HCT116 (cell line): ENCODE data around the gene PLD5. TPM values are rescaled to one million over a fixed set of nuclear protein-coding genes. Genes with fewer than 3 reads are reported as not detected.

Experiments used
- ATAC-seq: fragments of 200-7000 bp; cut with Tn5 transposase; 2 replicates; pipeline ENCODE4 v1.9.1; 2020; ENCODE audit warnings: mild to moderate bottlenecking, moderate library complexity
- BruUV-seq: library from RNA; stranded (reverse); fragments of 400-500 nt; replicated peaks from 2 replicates; lab custom pipeline; 2021; lab: Mats Ljungman, UMichigan
- CTCF ChIA-PET: fragments of 300-600 bp; sonication (Branson Sonifier 250); formaldehyde crosslinking; loops from one replicate; lab custom pipeline; 2021; ENCODE audit warnings: antibody characterized with exemption; lab: Charles Lee
- POLR2A ChIA-PET: fragments of 300-600, 350-600 bp; sonication (Branson Sonifier 250); formaldehyde crosslinking; loops from one replicate; lab custom pipeline; 2021; ENCODE audit warnings: antibody characterized with exemption; lab: Charles Lee
- RAD21 ChIA-PET, 2 experiments: fragments of 300-600 bp; sonication (Branson Sonifier 250); formaldehyde crosslinking; loops; one replicate each; lab custom pipeline; 2023; ENCODE audit warnings: low total read pairs in 2 of 2; ENCODE audit not compliant: uncharacterized antibody in 2 of 2, unreplicated experiment in 2 of 2, low non-redundant PET in 1 of 2; lab: Charles Lee
- DNase-seq: peaks from one replicate; pipeline ENCODE4 v3.0.0-alpha.2; 2010; ENCODE audit warnings: low read depth, low spot score
- H2AFZ ChIP-seq: fragments of 200-600 bp; shearing (Covaris generic), sonication (generic); 2 replicates; pipeline ENCODE4 v1.6.1; 2017; ENCODE audit warnings: low read depth, mixed run types, mixed read lengths, antibody characterized with exemption, low read length; ENCODE audit not compliant: poor library complexity, severe bottlenecking
- H3K27ac ChIP-seq: 2 replicates; pipeline ENCODE4 v1.5.1; 2012; ENCODE audit warnings: low read depth, low read length
- H3K27me3 ChIP-seq: fragments of 200-600 bp; sonication (generic); 2 replicates; pipeline ENCODE4 v1.6.1; 2016; ENCODE audit warnings: mixed run types, low read length, mixed read lengths; ENCODE audit not compliant: insufficient read depth
- H3K36me3 ChIP-seq, 2 experiments: fragments of 200-500 bp in 1 of 2; fragments of 200-600 bp in 1 of 2; sonication (Bioruptor generic) in 1 of 2; sonication (generic) in 1 of 2; 2 replicates each; pipeline versions ENCODE4 v1.5.1 to v1.6.1; 2014 to 2016; ENCODE audit warnings: low read length in 2 of 2, inconsistent platforms in 1 of 2, mixed read lengths in 1 of 2, mixed run types in 1 of 2; ENCODE audit not compliant: insufficient read depth in 2 of 2, control insufficient read depth in 1 of 2
- H3K4me1 ChIP-seq, 2 experiments: fragments of 200-600 bp in 1 of 2; sonication (generic) in 1 of 2; 2 replicates each; pipeline versions ENCODE4 v1.5.1 to v1.6.1; 2012 to 2017; ENCODE audit warnings: low read length in 2 of 2, inconsistent platforms in 1 of 2, mild to moderate bottlenecking in 1 of 2, mixed read lengths in 1 of 2, mixed run types in 1 of 2, moderate library complexity in 1 of 2; ENCODE audit not compliant: insufficient read depth in 2 of 2, control insufficient read depth in 1 of 2
- H3K4me2 ChIP-seq: fragments of 200-600 bp; sonication (generic); 2 replicates; pipeline ENCODE4 v1.6.1; 2017; ENCODE audit warnings: mixed run types, low read length, mixed read lengths
- H3K4me3 ChIP-seq, 2 experiments: fragments of 200-600 bp in 1 of 2; sonication (generic) in 1 of 2; replicated peaks in 1 of 2; 2 replicates each; pipeline ENCODE4 v1.5.1; 2011 to 2016; ENCODE audit warnings: low read length in 2 of 2, control low read depth in 1 of 2, low read depth in 1 of 2, mild to moderate bottlenecking in 1 of 2, mixed read lengths in 1 of 2, mixed run types in 1 of 2
- H3K79me2 ChIP-seq: fragments of 200-600 bp; sonication (generic); 2 replicates; pipeline ENCODE4 v1.6.1; 2017; ENCODE audit warnings: mild to moderate bottlenecking, mixed run types, low read length, moderate library complexity, mixed read lengths; ENCODE audit not compliant: insufficient read depth
- H3K9ac ChIP-seq: fragments of 200-600 bp; sonication (generic); 2 replicates; pipeline ENCODE4 v1.6.1; 2016; ENCODE audit warnings: low read length, mixed read lengths
- H3K9me2 ChIP-seq: fragments of 200-600 bp; sonication (generic), shearing (Covaris generic); 2 replicates; pipeline ENCODE4 v1.6.1; 2017; ENCODE audit warnings: mixed run types, mild to moderate bottlenecking, moderate library complexity; ENCODE audit not compliant: insufficient read depth
- H3K9me3 ChIP-seq, 2 experiments: fragments of 200-500 bp in 1 of 2; fragments of 200-600 bp in 1 of 2; sonication (Bioruptor generic) in 1 of 2; sonication (generic) in 1 of 2; 2 replicates each; pipeline ENCODE4 v1.6.1; 2014 to 2017; ENCODE audit warnings: low read length in 2 of 2, mixed read lengths in 2 of 2, inconsistent platforms in 1 of 2, low read depth in 1 of 2, mild to moderate bottlenecking in 1 of 2, mixed run types in 1 of 2, moderate library complexity in 1 of 2; ENCODE audit not compliant: control insufficient read depth in 1 of 2, insufficient read depth in 1 of 2
- H4K20me1 ChIP-seq: fragments of 200-600 bp; sonication (generic), shearing (Covaris generic); 2 replicates; pipeline ENCODE4 v1.6.1; 2017; ENCODE audit warnings: mixed run types, mild to moderate bottlenecking, moderate library complexity; ENCODE audit not compliant: insufficient read depth
- CBX3 ChIP-seq: IDR thresholded peaks from 2 replicates; pipeline ENCODE4 v1.6.1; 2012; ENCODE audit warnings: low read depth
- ELF1 ChIP-seq: IDR thresholded peaks from 2 replicates; pipeline ENCODE4 v1.6.1; 2012; ENCODE audit warnings: low read depth, borderline replicate concordance
- EZH2 ChIP-seq: fragments of 200-600 bp; sonication (generic); IDR thresholded peaks from 2 replicates; pipeline ENCODE4 v1.6.1; 2017; ENCODE audit warnings: antibody characterized with exemption, mixed run types
- EZH2phosphoT487 ChIP-seq: fragments of 200-600 bp; IDR thresholded peaks from 2 replicates; pipeline ENCODE4 v1.6.1; 2018; ENCODE audit warnings: antibody characterized with exemption, borderline replicate concordance
- FOSL1 ChIP-seq: IDR thresholded peaks from 2 replicates; pipeline ENCODE4 v1.6.1; 2012; ENCODE audit warnings: low read depth
- JUND ChIP-seq: IDR thresholded peaks from 2 replicates; pipeline ENCODE4 v1.6.1; 2012
- POLR2A ChIP-seq: IDR thresholded peaks from 2 replicates; pipeline ENCODE4 v1.7.0; 2011; ENCODE audit warnings: borderline replicate concordance; ENCODE audit not compliant: insufficient read depth, insufficient read length; ENCODE audit errors: extremely low read depth
- POLR2AphosphoS5 ChIP-seq: IDR thresholded peaks from 2 replicates; pipeline ENCODE4 v1.6.1; 2011; ENCODE audit warnings: mild to moderate bottlenecking, low read depth, low read length, moderate library complexity
- RAD21 ChIP-seq: IDR thresholded peaks from 2 replicates; pipeline ENCODE4 v1.6.1; 2012; ENCODE audit warnings: low read depth, mild to moderate bottlenecking
- SIN3A ChIP-seq: IDR thresholded peaks from 2 replicates; pipeline ENCODE4 v1.6.1; 2012; ENCODE audit warnings: low read depth
- SP1 ChIP-seq: IDR thresholded peaks from 2 replicates; pipeline ENCODE4 v1.6.1; 2012; ENCODE audit warnings: low read depth
- SRF ChIP-seq: IDR thresholded peaks from 2 replicates; pipeline ENCODE4 v1.6.1; 2012; ENCODE audit warnings: low read depth
- TCF7L2 ChIP-seq: IDR thresholded peaks from 2 replicates; pipeline ENCODE4 v1.7.0; 2011; ENCODE audit warnings: borderline replicate concordance, inconsistent platforms; ENCODE audit not compliant: insufficient read depth, insufficient read length; ENCODE audit errors: extremely low read depth
- intact Hi-C: fragments of 100-400 bp; cut with micrococcal nuclease; formaldehyde crosslinking; loops from 2 replicates; pipeline ENCODE4 v1.10.0; 2022
- total RNA-seq: library from RNA; stranded (reverse); gene quantifications from one replicate; pipeline ENCODE4 v1.2.1, GENCODE V29; 2021; ENCODE audit not compliant: unreplicated experiment
- TF ChIP-seq, protein P1 (sequence below): IDR thresholded peaks from 2 replicates; pipeline ENCODE4 v1.6.1; 2012; ENCODE audit warnings: low read depth
- TF ChIP-seq, protein P2 (sequence below): IDR thresholded peaks from 2 replicates; pipeline ENCODE4 v1.6.1; 2011; ENCODE audit warnings: mild to moderate bottlenecking, low read length, moderate library complexity; ENCODE audit not compliant: insufficient replicate concordance; ENCODE audit errors: extremely low read depth

Gene PLD5
- total RNA-seq, 1 experiment from 2014 or later: not detected

- CTCF ChIA-PET: no interaction called here
- intact Hi-C loops: no loop called here
- BruUV-seq: no TSS peak
Measured at GRCh38 chr1:242187816-242188215, 336.7 kb downstream of the PLD5 start.

More at GRCh38 chr1:242187816-242188215, 336.7 kb downstream of the PLD5 start:
- Histone ChIP-seq H4K20me1 (no peaks in the 10 kb centered on the region), H3K27me3 (0 out of 2 replicates have a peak, but pooled peaks cover 5% of the 10 kb centered on the region), H3K36me3 (no peaks in the 10 kb centered on the region), H3K4me1 (no peaks in the 10 kb centered on the region), H3K4me2 (no peak overlapping the region), H3K4me3 (no peak overlapping the region), H2AFZ (no peak overlapping the region), H3K79me2 (no peaks in the 10 kb centered on the region), H3K9me3 (no peaks in the 10 kb centered on the region), H3K27ac (no peak overlapping the region), H3K9me2 (no peaks in the 10 kb centered on the region), H3K9ac (no peak overlapping the region)
- ChIA-PET RAD21 (no interaction called here), POLR2A (no interaction called here)
- ATAC-seq (no peak), DNase-seq (no peak)
- TF ChIP-seq SRF (no peak), EZH2 (no peak), POLR2A (no peak), FOSL1 (no peak), POLR2AphosphoS5 (no peak), RAD21 (no peak), TCF7L2 (no peak), ELF1 (no peak), JUND (no peak), CBX3 (no peak), SIN3A (no peak), EZH2phosphoT487 (no peak), SP1 (no peak)
- TF ChIP-seq, protein P1, sequence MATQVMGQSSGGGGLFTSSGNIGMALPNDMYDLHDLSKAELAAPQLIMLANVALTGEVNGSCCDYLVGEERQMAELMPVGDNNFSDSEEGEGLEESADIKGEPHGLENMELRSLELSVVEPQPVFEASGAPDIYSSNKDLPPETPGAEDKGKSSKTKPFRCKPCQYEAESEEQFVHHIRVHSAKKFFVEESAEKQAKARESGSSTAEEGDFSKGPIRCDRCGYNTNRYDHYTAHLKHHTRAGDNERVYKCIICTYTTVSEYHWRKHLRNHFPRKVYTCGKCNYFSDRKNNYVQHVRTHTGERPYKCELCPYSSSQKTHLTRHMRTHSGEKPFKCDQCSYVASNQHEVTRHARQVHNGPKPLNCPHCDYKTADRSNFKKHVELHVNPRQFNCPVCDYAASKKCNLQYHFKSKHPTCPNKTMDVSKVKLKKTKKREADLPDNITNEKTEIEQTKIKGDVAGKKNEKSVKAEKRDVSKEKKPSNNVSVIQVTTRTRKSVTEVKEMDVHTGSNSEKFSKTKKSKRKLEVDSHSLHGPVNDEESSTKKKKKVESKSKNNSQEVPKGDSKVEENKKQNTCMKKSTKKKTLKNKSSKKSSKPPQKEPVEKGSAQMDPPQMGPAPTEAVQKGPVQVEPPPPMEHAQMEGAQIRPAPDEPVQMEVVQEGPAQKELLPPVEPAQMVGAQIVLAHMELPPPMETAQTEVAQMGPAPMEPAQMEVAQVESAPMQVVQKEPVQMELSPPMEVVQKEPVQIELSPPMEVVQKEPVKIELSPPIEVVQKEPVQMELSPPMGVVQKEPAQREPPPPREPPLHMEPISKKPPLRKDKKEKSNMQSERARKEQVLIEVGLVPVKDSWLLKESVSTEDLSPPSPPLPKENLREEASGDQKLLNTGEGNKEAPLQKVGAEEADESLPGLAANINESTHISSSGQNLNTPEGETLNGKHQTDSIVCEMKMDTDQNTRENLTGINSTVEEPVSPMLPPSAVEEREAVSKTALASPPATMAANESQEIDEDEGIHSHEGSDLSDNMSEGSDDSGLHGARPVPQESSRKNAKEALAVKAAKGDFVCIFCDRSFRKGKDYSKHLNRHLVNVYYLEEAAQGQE: no peak
- TF ChIP-seq, protein P2, sequence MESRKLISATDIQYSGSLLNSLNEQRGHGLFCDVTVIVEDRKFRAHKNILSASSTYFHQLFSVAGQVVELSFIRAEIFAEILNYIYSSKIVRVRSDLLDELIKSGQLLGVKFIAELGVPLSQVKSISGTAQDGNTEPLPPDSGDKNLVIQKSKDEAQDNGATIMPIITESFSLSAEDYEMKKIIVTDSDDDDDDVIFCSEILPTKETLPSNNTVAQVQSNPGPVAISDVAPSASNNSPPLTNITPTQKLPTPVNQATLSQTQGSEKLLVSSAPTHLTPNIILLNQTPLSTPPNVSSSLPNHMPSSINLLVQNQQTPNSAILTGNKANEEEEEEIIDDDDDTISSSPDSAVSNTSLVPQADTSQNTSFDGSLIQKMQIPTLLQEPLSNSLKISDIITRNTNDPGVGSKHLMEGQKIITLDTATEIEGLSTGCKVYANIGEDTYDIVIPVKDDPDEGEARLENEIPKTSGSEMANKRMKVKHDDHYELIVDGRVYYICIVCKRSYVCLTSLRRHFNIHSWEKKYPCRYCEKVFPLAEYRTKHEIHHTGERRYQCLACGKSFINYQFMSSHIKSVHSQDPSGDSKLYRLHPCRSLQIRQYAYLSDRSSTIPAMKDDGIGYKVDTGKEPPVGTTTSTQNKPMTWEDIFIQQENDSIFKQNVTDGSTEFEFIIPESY: no peak
